ENCODE measurements around the gene PNLIPRP1.

Gene PNLIPRP1

DNA sequence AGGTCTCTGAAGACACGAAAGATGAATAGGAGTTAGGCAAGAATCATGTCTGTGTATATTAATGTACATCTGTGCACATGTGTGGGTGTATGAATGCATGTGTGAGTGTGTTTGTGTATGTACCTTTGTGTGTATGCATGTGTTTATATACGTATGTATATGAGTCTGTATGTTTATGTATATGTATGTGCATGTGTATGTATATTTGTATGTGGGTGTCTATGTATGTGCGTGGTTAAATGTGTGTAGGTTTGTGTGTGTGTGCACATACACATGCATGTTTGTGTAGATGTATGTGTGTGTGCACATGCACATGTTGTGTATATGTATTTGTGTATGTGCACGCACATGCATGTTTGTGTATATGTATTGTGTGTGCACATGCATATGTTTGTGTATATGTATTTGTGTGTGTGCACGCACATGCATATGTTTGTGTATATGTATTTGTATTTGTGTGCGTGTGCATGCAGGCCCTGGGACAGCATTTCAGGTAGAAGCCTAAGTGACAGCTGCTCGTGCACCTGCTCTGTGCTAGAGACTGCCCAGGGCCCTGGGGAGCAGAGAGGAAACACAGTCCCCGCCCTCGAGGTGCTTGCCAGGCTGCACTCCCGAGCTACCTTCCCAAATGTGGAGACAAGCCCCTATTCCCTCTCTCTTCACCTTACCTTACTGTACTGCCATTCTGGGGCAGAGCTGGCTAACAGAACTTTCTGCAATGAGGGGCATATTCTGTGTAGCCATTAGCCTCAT is 12.1 kb downstream of the PNLIPRP1 start:
- DNase-seq = no peak

DNA sequence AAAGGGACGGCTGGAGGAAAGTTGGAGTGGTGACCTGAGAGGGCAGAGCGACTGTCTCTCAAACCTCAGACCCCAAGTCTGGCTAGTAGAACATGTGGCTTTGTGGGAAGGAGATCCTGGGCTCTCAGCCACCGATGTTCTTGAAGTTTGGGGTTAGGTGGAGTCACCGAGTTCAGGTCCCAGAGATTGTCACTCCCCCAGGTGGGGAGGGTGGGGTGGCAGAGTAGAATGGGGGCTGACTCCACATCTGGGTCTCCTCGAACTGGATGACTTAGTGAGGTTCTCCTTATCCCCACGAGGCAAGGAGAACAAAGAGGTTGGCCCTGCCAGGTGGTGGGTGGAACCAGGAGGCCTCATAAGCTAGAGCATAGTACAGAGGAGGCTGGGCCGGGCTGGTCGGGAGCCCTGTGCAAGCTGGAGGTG is 15.3 kb downstream of the PNLIPRP1 start:
- no peak for DNase-seq

DNA sequence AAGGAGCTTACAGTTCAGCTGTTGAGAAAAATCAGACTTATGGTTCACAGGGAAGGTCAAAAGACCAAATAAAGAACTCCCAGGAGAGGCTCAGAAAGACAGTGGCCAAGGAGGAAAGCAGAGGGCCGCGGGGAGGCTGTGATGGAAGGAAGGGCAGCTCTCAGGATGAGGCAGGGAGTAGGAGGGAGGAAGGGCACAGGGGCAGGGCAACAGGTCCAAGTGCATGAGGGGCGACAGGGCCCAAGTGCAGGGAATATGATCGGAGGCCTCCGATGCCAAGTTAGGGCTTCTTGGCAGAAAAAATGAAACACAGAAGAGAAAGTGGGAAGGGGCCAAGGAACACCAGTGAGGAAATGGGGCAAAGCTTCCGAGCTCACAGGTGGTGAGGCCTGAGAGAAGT is 16.6 kb downstream of the PNLIPRP1 start:
- no peak for DNase-seq

DNA sequence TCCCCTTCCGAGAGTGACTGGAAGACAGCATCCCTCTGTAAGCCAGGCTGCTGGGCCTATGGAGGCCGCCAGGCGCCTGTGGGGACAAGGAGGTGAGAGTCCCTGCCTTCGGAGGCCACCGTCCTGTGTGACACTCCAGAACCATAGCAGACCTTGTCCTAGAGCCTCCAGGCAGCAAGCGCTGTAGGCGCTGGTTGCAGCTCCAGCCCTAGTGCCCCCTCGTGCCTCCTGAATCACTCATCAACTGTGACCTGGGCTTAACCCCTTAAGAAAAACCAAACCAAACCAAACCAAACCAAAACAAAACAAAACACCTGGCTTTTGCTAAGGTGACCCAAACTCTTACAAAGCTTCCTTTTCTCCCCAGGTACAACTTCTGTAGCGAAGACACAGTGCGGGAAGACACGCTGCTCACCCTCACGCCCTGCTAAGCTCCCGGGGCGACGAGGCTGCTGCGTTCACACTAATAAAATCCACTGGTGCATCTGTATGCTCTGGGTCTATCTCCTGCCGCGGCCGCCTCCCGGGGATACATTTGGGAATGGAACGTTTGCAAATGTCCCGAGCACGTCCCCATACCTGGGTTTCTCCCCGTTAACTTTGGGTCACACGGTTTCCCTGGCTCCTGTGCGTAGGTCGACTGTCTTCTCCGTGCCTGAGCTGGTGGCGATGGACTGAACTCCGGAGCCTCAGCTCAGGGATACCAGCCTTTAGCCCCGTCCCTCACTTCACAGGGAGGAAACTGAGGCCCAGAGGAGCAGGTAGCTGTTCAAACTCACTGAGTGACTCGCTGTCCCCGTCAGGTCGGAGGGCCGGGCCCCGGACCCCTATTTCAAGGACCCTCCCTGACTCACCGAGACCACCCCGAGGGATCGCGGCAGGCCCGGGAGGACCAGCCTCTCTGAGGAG is 18.2 kb downstream of the PNLIPRP1 start:
- DNase-seq = no peak

DNA sequence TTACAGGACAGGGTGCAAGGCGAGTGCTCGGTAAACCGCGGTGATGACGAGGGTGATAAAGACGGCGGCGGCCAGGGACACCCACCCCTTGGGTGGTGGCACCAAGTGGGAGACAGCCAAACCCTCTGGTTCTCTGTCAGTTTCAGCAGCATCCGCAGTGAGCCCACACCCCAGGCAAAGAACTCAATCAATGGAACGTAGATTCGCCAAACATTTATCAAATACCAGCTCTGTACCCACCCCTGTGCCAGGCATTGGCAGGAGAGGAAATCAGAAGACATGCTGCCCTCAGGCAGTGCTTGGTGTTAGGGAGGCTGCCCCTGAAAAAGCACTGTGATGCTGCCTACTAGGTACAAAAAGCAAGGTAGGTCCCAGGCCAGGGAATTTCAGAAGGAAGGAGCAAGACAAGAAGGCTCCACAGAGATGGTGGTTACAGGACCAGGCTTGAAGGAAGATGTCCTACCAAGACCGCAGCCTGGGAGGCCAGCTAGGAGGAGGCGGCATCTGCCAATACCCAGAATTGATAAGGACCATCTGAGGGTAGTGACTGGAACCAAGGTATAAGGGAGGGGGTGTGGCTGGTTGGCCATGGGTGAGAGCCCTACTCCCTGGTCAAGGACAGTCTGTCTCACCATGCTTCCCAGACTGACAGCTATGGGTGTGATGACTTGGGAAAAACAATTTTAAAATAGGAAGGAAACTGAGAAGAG is 19.8 kb downstream of the PNLIPRP1 start:
- no peak for DNase-seq

DNA sequence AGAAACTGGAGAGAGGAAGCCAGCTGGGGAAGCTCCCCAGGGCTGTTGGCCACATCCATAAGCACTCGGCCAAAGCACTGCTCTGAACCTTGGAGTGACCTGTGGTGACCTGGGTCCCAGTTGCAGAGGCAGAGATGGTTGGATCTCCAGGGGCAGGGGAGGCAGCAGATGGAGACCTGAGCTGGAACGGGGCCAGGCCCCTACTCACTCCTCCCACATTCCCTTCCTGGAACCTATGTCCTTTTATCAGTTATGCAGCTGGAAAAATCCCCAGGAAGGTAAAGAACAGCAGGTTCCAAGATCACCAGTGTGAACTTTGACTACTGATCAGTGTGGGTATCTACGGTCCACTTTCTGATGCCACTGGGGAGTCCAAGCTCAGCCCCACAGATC is 20.4 kb downstream of the PNLIPRP1 start:
- DNase-seq = no peak

DNA sequence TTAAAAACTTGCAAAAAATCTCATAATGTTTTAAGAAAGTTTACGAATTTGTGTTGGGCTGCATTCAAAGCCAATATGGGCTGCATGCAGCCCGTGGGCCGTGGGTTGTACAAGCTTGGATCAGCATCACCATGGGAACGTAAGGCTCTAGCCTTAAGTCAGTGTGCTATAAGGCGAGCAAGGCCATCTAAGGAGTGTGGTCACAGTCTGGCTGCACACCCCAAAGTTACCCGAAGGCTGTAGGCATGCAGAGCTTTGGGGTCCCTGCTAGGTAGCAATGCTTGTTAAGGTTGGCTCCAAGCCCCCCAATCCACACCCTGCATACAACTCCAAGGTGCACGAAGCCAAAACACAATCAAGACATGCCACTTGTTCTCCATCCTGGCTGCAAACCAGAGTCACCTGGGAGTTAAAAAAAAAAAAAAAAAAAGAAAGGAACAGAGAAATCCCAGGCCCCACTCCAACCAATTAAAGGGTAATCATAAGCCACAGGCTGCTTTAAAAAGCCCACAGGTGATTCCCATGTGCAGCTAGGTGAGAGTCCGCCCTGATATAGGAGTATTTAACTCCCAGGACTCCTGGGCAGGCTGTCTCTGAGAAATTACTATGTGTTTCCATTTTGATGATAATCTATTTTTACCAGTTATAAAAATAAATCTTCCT is 21.5 kb downstream of the PNLIPRP1 start:
- no peak for DNase-seq

DNA sequence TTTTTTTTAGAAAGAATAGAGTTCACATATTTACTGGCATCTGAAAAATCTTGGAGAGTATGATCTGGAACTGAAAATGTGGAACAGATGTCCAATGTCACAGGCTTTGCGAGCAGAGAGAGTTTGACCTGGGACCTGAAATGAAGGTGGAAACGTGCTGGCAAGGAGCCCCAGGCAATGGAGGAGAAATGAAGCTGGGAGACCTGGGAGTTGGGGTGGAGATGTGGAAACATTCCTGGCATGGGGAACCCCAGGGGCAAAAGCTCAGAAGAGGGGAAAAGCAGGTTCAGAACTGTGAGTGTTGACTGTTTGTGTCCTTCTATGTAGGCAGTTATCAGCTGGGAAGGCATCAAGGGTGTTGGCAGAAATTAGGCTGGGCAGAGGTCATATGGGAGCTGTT is 22.7 kb downstream of the PNLIPRP1 start:
- DNase-seq = no peak

DNA sequence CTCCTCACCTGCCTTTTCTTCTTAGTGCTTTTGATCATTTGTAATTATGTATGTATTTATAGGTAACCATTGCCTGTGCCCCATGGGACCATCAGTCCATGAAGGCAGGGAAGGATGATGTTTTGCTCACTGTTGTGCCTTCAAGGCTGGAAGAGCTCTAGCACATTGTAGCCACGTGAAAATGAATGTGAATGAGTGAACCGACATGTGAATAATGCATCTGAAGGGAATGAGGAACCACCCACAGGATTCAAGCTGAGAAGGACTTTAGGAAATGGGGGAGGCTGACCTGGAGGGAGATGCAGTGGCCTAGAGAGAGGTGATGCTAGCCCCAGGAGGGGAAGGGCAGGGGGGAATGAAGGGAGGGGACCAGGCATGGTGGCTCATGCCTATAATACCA is 24.0 kb downstream of the PNLIPRP1 start:
- no peak for DNase-seq

DNA sequence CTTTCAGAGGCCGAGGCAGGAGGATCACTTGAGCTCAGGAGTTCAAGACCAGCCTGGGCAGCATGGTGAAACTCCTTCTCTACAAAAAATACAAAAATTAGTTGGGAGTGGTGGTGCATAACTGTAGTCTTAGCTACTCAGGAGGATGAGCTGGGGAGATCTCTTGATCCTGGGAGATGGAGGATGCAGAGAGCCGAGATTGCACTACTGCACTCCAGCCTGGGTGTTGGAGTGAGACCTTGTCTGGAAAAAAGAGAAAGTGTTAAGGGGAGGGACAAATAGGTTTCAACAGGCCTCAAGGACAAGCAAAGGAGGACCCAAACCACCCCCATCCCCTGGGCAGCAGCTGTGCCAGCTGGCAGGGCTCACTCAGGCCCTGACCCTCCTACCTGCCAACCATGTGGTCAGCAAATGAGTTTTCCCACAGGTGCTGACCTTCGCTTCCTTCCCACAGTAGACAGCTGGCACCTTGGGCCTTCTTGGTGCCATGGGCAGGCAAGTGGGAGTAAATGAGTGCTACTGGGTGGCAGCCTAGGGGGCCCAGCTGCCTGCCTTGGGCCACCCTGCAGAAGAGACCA is 24.5 kb downstream of the PNLIPRP1 start:
- no peak for DNase-seq

DNA sequence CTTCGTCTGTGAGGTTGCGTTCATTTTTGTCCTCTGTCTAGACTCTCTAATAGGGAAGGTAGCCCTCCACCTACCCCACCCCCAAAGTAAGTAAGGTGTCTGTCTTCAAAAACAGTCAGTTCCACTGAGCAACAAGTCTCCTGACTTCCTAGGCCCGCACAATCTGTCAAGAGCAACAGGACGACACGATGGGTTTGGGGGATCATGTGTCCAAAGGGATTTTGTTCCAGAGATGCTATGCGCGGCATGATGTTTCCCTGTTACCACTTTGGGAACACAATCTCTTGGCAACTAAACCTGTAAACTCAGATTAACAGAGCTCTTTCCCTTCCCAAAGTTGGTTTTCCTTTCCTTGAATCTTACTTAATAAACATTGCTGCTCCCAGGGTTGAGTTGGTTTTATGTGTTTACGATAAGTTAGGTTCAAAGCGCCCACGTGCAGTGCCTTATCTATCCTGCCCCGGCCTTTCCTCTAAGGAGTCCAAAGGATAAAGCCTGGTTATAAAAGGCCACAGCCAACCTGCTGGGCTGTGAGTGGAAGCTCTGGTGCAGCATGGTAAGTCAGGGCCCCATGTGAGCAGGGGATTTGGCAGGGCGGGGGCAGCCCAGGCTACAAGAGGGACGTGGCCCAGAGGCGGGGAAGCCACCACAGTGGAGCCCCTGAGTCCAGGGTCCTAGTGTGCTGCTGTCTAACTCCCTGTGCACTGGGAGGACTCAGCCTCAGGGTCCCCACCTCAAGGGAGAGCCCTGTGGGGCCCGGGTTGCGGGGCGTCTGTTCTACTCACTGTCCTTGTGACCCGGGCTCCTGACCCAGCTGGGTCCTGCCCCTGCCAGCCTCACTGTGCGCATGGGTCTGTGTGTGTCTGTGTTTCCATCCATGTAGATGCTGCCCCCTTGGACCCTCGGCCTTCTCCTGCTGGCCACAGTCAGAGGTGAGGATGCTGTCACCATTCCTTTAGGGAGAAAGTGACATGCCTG is 30.0 kb downstream of the PNLIPRP1 start, which contains the start of gene PNLIPRP2:
TSS of gene PNLIPRP2 (plus strand) at position 531 of the 978 bp plus-strand sequence.
- no peak for DNase-seq

DNA sequence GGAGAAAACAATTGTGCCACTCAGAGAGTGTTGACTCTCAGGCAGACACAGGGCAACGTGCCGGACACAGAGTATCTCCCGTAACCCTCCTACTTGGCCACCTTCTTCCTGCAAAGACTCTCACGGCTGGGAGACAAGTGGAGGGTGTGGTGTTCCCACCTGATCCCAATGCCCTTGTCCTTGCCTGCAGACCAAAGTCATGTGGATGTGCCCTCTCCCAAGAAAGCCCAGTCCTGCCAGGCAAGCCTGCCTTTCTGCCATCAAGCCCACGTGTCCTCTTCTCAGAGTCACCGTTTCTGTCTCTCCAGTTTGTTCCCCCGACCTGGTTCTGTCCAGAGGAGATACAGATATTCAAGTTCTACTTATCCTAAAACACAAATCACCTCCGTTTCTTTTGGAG is 30.7 kb downstream of the PNLIPRP1 start:
- DNase-seq = no peak

DNA sequence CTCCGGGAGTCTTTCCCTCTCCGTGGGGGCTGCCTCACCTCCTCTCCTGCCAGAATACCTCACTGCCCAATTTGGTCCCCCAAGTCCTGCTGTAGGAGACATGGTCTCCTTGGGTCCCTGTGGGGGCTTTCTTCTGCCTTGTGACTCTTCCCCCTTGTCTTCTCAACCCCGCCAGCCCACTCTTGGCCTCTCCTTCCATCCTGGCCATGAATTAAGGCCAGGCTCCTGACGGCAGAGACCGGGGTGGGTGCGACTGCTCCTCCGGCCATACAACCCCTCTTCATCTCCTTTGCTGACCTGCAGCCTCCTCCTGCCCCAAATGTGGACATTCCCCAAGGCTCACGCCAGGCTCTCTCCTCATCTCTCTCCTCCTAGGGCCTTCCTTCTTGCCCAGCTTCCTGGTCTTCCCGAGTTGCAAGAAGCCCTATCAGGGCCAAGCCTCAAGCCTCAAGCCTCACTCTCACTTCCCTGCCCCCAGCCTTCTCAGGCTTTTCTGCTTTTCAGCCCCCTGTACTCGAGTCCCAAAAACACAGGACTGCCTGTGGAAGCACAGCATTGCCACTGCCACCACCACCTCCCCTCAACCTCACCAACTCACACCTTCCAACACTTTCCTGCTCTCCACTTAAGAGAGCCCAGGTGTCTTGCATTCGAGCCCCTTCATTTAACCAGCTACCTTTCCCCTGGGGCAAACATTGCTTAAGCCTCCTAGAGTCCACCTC is 31.3 kb downstream of the PNLIPRP1 start:
- DNase-seq = no peak

DNA sequence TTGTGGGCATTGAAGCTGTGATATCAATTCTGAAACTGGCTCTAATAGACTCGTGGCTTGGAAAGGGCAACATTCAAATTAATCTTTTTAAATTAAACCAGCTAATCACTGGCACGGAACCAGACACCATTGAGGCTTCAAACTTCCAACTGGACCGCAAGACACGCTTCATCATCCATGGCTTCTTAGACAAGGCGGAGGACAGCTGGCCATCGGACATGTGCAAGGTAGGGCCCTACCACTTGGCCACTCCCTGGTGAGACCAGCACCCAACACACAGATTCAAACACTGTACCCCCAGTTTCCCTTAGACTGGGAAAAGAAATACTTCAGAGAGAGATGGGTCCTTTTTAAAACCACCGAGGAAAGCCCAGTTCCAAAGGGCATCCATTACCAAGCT is 35.1 kb downstream of the PNLIPRP1 start:
- no peak for DNase-seq

DNA sequence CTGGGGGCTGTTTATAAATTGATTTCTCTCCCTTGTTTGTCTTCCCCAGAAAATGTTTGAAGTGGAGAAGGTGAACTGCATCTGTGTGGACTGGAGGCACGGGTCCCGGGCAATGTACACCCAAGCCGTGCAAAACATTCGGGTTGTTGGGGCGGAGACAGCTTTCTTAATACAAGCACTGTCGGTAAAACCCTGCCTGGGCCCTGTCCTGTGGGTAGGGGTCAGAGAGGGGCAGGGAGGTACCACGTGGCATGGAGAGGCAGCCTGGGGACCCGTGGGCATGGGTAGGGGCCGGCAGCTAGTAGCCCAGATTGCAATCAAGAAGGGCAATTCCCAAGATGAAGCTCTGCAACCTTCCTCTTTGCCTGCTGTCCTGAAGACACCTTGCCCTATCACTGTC is 36.1 kb downstream of the PNLIPRP1 start:
- no peak for DNase-seq

DNA sequence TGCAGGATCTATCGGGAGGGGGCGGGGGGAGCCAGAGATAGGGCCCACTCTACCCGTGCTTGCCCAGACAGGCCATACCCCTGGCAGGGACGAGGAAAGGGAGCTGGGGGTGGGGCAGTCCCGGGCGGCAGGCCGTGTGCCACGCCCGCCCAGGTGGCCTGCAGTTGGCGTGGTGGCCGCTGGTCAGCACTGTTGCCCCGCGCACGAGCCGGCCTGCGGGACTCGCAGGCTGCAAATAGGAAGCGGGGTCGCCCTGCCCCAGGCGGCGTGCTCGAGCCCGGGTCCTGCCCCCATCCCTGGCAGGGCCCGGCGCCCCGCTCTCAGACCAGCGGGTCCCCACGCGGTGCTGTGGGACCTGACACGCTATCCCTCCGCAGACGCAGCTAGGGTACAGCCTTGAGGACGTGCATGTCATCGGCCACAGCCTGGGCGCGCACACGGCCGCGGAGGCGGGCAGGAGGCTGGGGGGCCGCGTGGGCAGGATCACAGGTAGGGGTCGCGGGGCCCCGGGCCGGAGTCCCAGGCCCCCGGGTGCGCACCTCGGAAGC is 36.7 kb downstream of the PNLIPRP1 start:
- no peak for DNase-seq

DNA sequence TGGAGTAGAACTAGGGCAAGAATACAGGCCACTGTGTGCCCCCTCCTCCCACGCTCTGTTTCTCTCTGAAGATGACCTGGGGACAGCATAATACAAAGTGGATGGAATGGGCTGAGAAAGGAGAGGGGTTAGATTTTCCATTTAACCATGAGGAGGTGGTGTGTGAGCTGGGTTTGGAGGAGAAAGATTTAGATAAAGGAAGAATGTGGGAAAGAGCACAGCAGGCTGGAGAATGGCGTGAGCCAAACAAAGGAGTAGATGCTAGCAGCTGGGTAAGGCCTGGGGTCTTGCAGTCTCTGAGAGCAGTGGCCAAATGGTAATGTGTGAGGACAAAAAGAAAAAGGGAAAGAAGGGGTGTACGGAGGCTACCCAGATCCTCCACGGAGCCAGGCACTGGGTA is 38.6 kb downstream of the PNLIPRP1 start:
- DNase-seq = peak in 2 of 6 experiments; percentile 1 to 5

DNA sequence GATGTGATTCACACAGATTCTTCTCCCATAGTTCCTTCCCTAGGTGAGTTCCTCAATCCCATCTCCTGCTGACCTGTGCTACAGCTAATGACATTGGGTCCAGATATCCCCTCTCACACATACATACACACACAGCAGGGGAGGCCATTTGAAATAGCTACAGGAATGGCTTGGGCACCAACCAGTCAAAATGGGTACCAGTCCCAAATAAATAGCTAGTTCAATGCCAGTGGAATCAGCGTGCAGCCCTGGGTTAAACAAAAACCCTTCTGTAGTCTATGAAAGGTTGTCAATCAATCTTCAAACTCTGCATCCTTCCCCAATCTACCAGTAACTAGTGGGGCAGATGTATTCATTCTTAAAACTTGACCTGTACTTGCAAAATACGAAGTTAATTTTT is 39.3 kb downstream of the PNLIPRP1 start:
- no peak for DNase-seq

DNA sequence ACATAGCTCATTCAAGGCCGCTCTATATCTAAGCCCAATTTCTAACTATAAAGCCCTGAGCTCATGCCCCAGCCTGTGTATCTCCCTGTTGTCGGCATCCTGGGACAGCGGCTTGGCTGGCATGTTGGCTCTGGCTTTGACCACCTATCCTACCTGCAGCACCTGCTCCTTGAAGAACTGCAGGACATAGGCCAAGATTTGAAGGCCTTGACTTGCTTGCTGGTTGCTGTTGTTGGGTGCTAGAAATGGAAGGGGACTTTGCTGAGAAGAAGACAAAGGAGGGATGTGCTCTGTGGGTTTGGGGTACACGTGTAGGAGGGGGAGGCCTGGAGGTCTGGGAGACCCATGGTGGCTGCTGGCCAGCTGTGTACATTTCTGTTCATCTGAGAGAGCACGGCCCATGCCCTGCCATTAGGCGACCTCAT is 41.1 kb downstream of the PNLIPRP1 start:
- no peak for DNase-seq

DNA sequence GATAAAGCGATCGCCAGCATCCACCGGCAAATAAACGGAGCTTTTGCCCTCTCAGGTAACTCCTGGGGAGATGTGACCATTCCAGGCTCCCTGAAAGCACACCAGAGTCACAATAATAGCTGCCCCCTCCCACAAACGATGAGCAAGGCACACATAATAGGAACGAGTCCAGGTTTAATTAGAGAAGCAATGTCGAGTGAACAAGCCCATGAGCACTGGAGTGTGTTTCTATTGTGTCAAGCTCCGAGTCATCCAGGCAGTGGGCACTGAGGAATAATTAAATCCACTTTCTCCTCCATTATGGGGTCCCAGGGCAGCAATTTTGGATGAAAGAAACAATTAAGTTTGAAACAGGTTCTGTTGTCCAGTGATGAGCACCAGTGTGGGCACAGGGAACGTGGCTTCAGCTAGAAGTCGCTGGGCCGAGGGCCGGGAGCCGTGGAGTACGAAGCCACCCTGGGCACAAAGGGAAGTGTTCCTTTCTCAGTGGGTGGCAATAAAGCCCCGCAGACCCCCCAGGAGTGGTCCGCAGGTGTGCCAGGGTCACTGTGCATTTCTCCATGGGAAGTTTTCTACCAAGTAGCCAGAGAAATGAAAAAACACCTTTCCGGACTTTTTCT is 41.9 kb downstream of the PNLIPRP1 start:
- no peak for DNase-seq
